HL-60 (cell line): ENCODE results near the gene TMEM91.

Experiments used
- DNase-seq, 2 experiments: peaks; one replicate each; pipeline ENCODE4 v3.0.0-alpha.2; 2010 to 2020; ENCODE audit warnings: low read depth in 1 of 2, low spot score in 1 of 2
- H3K27ac ChIP-seq: fragments of 250-450 bp; sonication (Bioruptor Pico); replicated peaks from 2 replicates; pipeline ENCODE4 v1.5.1; 2020; ENCODE audit warnings: mild to moderate bottlenecking, moderate library complexity
- H3K27me3 ChIP-seq: fragments of 250-450 bp; sonication (Bioruptor Pico); 2 replicates; pipeline ENCODE4 v1.5.1; 2021; ENCODE audit warnings: mild to moderate bottlenecking, moderate library complexity; ENCODE audit not compliant: insufficient read depth, poor library complexity, severe bottlenecking
- H3K4me3 ChIP-seq: replicated peaks from 2 replicates; pipeline ENCODE4 v1.5.1; 2011; ENCODE audit warnings: mild to moderate bottlenecking, control low read depth, low read length; ENCODE audit not compliant: insufficient read depth
- GABPA ChIP-seq: IDR thresholded peaks from 2 replicates; pipeline ENCODE4 v1.6.1; 2012; ENCODE audit warnings: low read depth
- POLR2AphosphoS5 ChIP-seq: IDR thresholded peaks from 2 replicates; pipeline ENCODE4 v1.6.1; 2012; ENCODE audit warnings: low read depth
- SPI1 ChIP-seq: IDR thresholded peaks from 2 replicates; pipeline ENCODE4 v1.6.1; 2012; ENCODE audit warnings: low read depth, mild to moderate bottlenecking, borderline replicate concordance
- TF ChIP-seq, protein P1 (sequence below): IDR thresholded peaks from one replicate; pipeline ENCODE4 v1.5.1; 2011; ENCODE audit warnings: low read length, control low read depth, inconsistent platforms; ENCODE audit not compliant: insufficient read depth
- TF ChIP-seq, protein P2 (sequence below): IDR thresholded peaks from 2 replicates; pipeline ENCODE4 v1.6.1; 2012; ENCODE audit warnings: low read depth; ENCODE audit not compliant: insufficient replicate concordance

TMEM91 gene

DNA sequence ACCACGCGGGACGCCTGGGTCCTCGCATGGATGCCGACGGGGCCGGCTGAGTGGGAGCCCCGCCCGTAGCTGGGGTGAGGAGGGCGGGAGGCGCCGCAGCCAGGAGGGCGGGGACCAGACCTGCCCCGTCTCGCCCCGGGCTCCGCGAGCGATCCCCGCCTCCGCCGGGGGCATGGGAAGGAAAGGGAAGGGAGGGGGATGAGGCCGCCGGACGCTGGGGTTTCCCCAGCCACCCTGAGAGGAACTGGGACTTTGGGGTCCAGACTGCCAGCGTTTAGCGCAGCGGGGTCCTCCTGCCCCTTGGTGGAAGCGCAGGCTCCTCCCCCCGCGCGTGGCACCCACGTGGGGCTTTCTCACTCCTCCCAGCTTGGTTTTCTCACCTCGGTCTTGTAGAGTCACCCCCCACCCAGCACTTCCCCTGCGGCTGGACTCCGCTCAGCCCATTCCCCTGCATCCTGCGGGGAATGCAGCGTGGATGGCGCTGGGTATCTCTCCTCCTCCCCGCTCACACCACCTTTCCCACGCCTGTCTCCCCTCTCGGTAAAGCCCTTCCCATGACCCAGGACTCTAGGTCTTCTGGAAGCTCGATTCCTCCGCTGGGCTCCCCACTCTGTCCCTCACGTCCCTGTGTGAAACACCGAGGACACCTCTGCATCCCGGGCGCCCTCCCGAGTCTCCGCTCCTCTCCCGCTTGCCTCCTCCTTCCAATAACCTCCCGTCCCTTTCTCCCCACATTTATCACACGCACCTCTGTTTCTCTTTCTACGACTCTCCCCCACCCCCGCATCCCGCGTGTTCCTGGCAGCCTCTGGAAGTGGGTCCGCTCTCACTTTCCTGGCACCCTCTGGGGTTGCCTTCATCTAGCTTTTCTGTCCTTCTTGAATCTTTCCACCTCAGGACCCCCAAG, 24.7 kb upstream of the TMEM91 start:
- Histone ChIP-seq H3K27ac (peak overlapping the region; percentile 77), H3K27me3 (no peaks in the 10 kb centered on the region), H3K4me3 (peak overlapping the region; percentile 91)
- DNase-seq = peak; percentile 61 to 87
- TF ChIP-seq GABPA (no peak), SPI1 (peak; percentile 68; the same call in 1 of the 2 replicates), POLR2AphosphoS5 (no peak)
- TF ChIP-seq, protein P1, sequence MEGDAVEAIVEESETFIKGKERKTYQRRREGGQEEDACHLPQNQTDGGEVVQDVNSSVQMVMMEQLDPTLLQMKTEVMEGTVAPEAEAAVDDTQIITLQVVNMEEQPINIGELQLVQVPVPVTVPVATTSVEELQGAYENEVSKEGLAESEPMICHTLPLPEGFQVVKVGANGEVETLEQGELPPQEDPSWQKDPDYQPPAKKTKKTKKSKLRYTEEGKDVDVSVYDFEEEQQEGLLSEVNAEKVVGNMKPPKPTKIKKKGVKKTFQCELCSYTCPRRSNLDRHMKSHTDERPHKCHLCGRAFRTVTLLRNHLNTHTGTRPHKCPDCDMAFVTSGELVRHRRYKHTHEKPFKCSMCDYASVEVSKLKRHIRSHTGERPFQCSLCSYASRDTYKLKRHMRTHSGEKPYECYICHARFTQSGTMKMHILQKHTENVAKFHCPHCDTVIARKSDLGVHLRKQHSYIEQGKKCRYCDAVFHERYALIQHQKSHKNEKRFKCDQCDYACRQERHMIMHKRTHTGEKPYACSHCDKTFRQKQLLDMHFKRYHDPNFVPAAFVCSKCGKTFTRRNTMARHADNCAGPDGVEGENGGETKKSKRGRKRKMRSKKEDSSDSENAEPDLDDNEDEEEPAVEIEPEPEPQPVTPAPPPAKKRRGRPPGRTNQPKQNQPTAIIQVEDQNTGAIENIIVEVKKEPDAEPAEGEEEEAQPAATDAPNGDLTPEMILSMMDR = no peak

DNA sequence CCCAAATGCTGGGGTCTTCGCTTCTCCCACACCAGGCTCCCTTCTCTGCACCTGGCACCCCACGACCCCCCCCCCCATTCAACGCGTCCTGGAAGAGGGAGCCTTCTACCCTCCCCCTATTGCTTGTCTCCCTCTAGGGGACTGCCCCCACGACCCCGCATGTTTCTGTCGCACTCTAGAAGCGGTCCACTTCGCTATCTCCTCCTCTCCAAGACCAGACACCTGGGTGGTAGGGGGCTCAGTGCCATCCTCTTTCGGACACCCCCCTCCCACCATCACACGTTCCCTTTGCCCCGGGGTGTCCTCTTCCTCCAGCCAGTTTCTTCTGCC, 24.1 kb upstream of the TMEM91 start:
- H3K4me3 ChIP-seq = peak overlapping the region; percentile 91
- H3K27me3 ChIP-seq = no peaks in the 10 kb centered on the region
- TF ChIP-seq, protein P1 = no peak
- TF ChIP-seq SPI1 = peak; percentile 49; the same call in 1 of the 2 replicates
- no peak for DNase-seq
- H3K27ac ChIP-seq = peak overlapping the region; percentile 77

- TF ChIP-seq, protein P2, sequence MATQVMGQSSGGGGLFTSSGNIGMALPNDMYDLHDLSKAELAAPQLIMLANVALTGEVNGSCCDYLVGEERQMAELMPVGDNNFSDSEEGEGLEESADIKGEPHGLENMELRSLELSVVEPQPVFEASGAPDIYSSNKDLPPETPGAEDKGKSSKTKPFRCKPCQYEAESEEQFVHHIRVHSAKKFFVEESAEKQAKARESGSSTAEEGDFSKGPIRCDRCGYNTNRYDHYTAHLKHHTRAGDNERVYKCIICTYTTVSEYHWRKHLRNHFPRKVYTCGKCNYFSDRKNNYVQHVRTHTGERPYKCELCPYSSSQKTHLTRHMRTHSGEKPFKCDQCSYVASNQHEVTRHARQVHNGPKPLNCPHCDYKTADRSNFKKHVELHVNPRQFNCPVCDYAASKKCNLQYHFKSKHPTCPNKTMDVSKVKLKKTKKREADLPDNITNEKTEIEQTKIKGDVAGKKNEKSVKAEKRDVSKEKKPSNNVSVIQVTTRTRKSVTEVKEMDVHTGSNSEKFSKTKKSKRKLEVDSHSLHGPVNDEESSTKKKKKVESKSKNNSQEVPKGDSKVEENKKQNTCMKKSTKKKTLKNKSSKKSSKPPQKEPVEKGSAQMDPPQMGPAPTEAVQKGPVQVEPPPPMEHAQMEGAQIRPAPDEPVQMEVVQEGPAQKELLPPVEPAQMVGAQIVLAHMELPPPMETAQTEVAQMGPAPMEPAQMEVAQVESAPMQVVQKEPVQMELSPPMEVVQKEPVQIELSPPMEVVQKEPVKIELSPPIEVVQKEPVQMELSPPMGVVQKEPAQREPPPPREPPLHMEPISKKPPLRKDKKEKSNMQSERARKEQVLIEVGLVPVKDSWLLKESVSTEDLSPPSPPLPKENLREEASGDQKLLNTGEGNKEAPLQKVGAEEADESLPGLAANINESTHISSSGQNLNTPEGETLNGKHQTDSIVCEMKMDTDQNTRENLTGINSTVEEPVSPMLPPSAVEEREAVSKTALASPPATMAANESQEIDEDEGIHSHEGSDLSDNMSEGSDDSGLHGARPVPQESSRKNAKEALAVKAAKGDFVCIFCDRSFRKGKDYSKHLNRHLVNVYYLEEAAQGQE = no peak
- TF ChIP-seq SPI1 (no peak), GABPA (no peak), POLR2AphosphoS5 (peak; percentile 52; the same call in 1 of the 2 replicates)
- TF ChIP-seq, protein P1 = peak; percentile 48
- H3K4me3 ChIP-seq = peak overlapping the region; percentile 91
- no peaks in the 10 kb centered on the region for H3K27me3 ChIP-seq
- DNase-seq = peak; percentile 70 to 82
- H3K27ac ChIP-seq = peak overlapping the region; percentile 77
Observed at GRCh38 chr19:41352609-41353465, 23.5 kb upstream of the TMEM91 start.

- peak within 1 kb of the TSS; percentile 91 for H3K4me3 ChIP-seq
- peak; percentile 85 to 86 for DNase-seq
- TF ChIP-seq, protein P2 = no peak
- TF ChIP-seq GABPA (no peak), POLR2AphosphoS5 (peak; percentile 61), SPI1 (no peak)
- TF ChIP-seq, protein P1 = peak; percentile 62
- peak within 1 kb of the TSS; percentile 77 for H3K27ac ChIP-seq
- no peaks in the 10 kb centered on the region for H3K27me3 ChIP-seq
Observed at GRCh38 chr19:41353466-41354342, 22.6 kb upstream of the TMEM91 start, which contains the start of gene TGFB1. Gene TGFB1, minus strand, starts transcription at chr19:41353922. Its CDS starts 878 bp downstream, at chr19:41353044.
